NOMO-1 (cell line): ENCODE data around the gene UBAC2.
A peak's percentile ranks its signal among the peaks of the same experiment; 100 is the strongest.

ENCODE experiments used
- DNase-seq, 2 experiments: peaks; one replicate each; lab custom pipeline; 2025; ENCODE audit not compliant: unreplicated experiment in 2 of 2; lab: John Stamatoyannopoulos, UW

UBAC2 gene

GRCh38 chr13:99352351-99353245 is 151.9 kb downstream of the UBAC2 start:
- no peak for DNase-seq

- no peak for DNase-seq
Measured at GRCh38 chr13:99353246-99353600, 152.6 kb downstream of the UBAC2 start.

GRCh38 chr13:99353836-99354235 is 153.2 kb downstream of the UBAC2 start:
- no peak for DNase-seq

GRCh38 chr13:99354371-99354951 is 153.8 kb downstream of the UBAC2 start:
- peak; percentile 74 to 75 for DNase-seq

GRCh38 chr13:99355267-99356011 is 154.8 kb downstream of the UBAC2 start:
- DNase-seq, result no peak

GRCh38 chr13:99356012-99356261 is 155.3 kb downstream of the UBAC2 start:
- DNase-seq, result no peak

GRCh38 chr13:99356262-99357091 is 155.8 kb downstream of the UBAC2 start:
- DNase-seq, result peak; percentile 63 to 95

GRCh38 chr13:99357131-99357596 is 156.5 kb downstream of the UBAC2 start:
- no peak for DNase-seq

- no peak for DNase-seq
Measured at GRCh38 chr13:99357941-99358340, 157.3 kb downstream of the UBAC2 start.

- no peak for DNase-seq
Measured at GRCh38 chr13:99359528-99359927, 158.9 kb downstream of the UBAC2 start.

GRCh38 chr13:99360696-99361095 is 160.0 kb downstream of the UBAC2 start:
- no peak for DNase-seq

- DNase-seq, result no peak
Measured at GRCh38 chr13:99361197-99361596, 160.5 kb downstream of the UBAC2 start.

- no peak for DNase-seq
Measured at GRCh38 chr13:99362362-99362761, 161.7 kb downstream of the UBAC2 start.

- DNase-seq, result no peak
Measured at GRCh38 chr13:99363391-99363790, 162.7 kb downstream of the UBAC2 start.

GRCh38 chr13:99363949-99364348 is 163.3 kb downstream of the UBAC2 start:
- no peak for DNase-seq

- no peak for DNase-seq
Measured at GRCh38 chr13:99366075-99366987, 165.7 kb downstream of the UBAC2 start.

GRCh38 chr13:99367106-99367616 is 166.5 kb downstream of the UBAC2 start:
- no peak for DNase-seq

- DNase-seq, result no peak
Measured at GRCh38 chr13:99367663-99368448, 167.2 kb downstream of the UBAC2 start.
